T-helper 2 cell treated with Interferon-gamma antibody and Interleukin-4, amounts not matched to agents 5 μg/mL and 100 μg/mL, for 36 hours (primary cell): ENCODE data around the gene GAST.
"Not testable (repeated sequence)": the region's sequence is repeated elsewhere in the genome, so short reads cannot be mapped to it uniquely, and the experiment has no call there.

ENCODE experiments used
- DNase-seq: peaks from one replicate; pipeline ENCODE4 v3.0.0; 2021; ENCODE audit warnings: low spot score
- H3K27ac Mint-ChIP-seq: one replicate; pipeline ENCODE4 v1.8.0; 2021; ENCODE audit warnings: mild to moderate bottlenecking, mixed read lengths
- H3K27me3 Mint-ChIP-seq: one replicate; pipeline ENCODE4 v1.8.0; 2021; ENCODE audit warnings: low read depth, mixed read lengths
- H3K36me3 Mint-ChIP-seq: one replicate; pipeline ENCODE4 v1.8.0; 2021; ENCODE audit warnings: low read depth, mixed read lengths
- H3K4me1 Mint-ChIP-seq: one replicate; pipeline ENCODE4 v1.8.0; 2021; ENCODE audit warnings: low read depth, mixed read lengths
- H3K4me3 Mint-ChIP-seq: one replicate; pipeline ENCODE4 v1.8.0; 2022; ENCODE audit warnings: mild to moderate bottlenecking, moderate library complexity, mixed read lengths
- H3K9me3 Mint-ChIP-seq: one replicate; pipeline ENCODE4 v1.8.0; 2021; ENCODE audit warnings: mixed read lengths

Gene GAST

DNA sequence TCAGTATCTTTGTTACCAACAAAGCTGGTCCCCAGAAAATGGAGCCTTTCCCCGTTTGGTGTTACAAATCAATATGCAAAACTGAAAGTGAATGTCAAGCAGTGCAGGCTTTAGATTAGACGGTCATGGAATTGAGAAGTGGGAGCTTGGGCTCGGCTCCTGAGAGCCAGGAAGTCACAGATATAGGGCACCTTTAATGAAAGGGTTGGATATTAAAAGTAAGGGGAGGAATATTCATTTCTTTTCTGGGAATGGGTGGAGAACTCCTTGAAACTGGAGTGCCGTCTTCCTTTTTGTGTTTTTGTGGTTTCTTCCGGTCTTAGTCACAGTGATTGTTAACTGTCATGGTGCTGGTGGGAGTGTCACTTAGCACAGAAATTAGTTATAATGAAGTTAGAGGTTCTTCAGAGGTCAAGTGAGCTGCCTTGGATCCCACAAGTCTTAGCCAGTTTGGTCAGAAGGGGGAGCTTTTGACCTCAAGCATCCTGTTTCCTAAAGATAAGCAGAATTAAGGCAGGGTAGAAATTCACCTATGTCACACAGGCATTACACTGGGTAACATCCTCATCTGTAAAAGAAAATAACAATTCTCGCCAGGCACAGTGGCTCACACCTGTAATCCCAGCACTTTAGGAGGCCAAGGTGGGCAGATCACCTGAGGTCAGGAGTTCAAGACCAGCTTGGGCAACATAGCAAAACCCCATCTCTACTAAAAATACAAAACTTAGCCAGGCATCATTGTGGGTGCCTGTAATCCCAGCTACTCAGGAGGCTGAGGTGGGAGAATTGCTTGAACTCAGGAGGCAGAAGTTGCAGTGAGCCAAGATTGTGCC, 33.0 kb upstream of the GAST start:
- peaks cover 6% of the 10 kb centered on the region for H3K36me3 Mint-ChIP-seq
- H3K27me3 Mint-ChIP-seq, result no peaks in the 10 kb centered on the region
- H3K4me1 Mint-ChIP-seq, result peaks cover 50% of the 10 kb centered on the region
- peaks cover 10% of the 10 kb centered on the region for H3K9me3 Mint-ChIP-seq
- H3K4me3 Mint-ChIP-seq, result peak overlapping the region; percentile 84
- peak overlapping the region; percentile 97 for H3K27ac Mint-ChIP-seq
- peak; percentile 82 for DNase-seq

DNA sequence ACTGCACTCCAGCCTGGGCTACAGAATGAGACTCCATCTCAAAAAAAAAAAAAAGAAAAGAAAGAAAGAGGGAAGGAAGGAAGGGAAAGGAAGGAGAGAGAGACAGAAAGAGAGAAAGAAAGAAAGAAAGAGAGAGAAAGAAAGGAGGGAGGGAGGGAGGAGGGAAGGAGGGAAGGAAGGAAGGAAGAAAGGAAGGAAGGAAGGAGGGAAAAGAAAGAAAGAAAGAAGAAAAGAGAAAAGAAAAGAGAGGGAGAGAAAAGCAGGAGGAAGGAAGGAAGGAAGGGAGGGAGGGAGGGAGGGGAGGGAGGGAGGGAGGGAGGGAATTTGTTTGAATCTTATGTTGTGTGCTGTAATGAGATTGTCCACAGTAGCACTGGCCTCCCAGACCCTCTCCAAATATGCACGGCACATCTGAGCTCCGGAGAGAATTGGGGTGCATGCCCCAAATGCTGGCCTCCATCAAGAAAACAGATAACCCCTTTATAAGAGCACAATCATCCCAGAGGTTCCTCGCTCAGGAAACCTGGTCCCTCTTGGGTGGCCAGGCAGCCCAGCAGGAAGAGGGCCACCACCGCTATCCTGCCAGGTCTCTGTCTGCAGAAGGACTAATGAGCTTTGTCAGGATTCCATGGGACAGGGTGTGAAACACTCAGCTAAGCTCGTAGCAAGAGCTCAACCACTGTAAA, 32.2 kb upstream of the GAST start:
- Mint-ChIP-seq H3K36me3 (peaks cover 6% of the 10 kb centered on the region), H3K4me1 (peaks cover 51% of the 10 kb centered on the region), H3K27me3 (no peaks in the 10 kb centered on the region), H3K27ac (peak overlapping the region; percentile 97), H3K4me3 (peak overlapping the region; percentile 84), H3K9me3 (peaks cover 10% of the 10 kb centered on the region)
- no peak for DNase-seq

DNA sequence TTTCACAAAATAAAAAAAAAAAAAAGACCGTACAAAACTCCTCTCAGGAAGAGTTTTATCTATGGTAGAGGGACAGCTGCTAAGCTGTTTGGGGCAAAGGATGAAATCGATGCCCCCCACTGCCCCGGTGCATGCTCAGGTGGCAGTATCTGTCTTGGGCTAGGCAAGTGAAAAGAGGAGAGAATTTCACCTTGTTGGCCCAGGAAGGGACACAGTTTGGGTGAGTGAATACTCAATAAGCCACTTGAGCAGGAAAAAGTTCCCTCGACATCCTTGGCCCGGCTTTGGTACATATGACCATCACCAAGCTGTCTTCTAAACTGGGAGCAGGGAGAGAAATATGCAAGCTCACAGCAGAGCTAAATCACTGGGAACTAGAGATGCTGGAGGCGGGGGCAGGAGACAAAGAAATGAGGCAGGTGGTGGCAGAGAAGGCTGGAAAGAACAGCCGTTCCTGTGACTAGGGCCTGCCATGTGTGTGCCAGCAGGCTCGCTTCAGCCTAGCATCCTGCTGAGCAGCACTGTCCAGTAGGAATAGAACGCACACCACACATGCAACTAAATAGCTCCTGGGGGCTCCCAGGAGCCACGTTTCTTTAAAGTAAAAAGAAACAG, 31.6 kb upstream of the GAST start:
- Mint-ChIP-seq H3K27ac (peak overlapping the region; percentile 80), H3K9me3 (peaks cover 10% of the 10 kb centered on the region), H3K4me1 (peaks cover 51% of the 10 kb centered on the region), H3K36me3 (peaks cover 6% of the 10 kb centered on the region), H3K4me3 (no peak overlapping the region), H3K27me3 (no peaks in the 10 kb centered on the region)
- no peak for DNase-seq

DNA sequence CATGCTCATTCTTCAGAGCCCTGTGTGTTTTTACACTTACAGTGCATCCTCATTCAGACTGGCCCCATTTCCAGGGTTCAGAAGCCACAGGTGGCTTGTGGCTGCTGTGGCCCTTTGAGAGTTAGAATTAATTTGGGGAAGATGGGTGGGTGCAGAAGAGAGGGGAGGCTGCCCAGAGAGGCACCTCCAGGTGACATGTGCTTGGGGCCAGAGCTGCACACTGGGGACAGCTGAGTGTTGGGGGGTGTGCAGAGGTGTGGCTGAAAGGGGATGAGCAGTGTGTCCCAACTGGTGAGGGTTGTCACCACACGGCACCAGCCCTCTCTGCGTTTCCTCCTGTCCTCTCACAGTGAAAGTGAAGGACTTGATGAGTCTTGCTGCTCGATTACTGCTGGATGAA, 30.4 kb upstream of the GAST start:
- Mint-ChIP-seq H3K4me1 (peaks cover 43% of the 10 kb centered on the region), H3K9me3 (peaks cover 7% of the 10 kb centered on the region), H3K27me3 (no peaks in the 10 kb centered on the region), H3K27ac (peak overlapping the region; percentile 51), H3K36me3 (peaks cover 6% of the 10 kb centered on the region), H3K4me3 (no peak overlapping the region)
- no peak for DNase-seq

DNA sequence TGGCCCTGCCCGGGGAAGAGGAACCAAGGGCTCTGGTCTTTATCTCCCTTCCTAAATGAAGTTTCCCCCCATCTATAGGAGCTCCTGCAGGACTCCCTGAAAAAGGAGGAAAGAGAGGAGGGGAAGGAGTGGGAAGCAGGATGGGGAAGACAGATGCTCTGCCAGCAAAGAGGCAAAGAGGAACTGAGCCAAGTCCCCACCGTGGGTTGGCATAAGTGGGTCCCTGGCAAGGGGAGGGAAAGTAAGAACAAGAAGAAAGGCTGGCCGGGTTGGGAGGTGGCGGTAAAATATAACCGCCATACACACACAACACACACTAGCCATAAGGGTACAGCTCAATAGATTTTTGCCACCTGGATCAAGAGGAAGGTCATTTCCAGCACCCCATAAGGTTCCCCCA, 29.5 kb upstream of the GAST start:
- H3K27me3 Mint-ChIP-seq, result no peaks in the 10 kb centered on the region
- DNase-seq, result no peak
- H3K4me3 Mint-ChIP-seq, result no peak overlapping the region
- peaks cover 41% of the 10 kb centered on the region for H3K4me1 Mint-ChIP-seq
- H3K27ac Mint-ChIP-seq, result no peak overlapping the region
- H3K9me3 Mint-ChIP-seq, result peaks cover 7% of the 10 kb centered on the region
- H3K36me3 Mint-ChIP-seq, result peaks cover 6% of the 10 kb centered on the region

DNA sequence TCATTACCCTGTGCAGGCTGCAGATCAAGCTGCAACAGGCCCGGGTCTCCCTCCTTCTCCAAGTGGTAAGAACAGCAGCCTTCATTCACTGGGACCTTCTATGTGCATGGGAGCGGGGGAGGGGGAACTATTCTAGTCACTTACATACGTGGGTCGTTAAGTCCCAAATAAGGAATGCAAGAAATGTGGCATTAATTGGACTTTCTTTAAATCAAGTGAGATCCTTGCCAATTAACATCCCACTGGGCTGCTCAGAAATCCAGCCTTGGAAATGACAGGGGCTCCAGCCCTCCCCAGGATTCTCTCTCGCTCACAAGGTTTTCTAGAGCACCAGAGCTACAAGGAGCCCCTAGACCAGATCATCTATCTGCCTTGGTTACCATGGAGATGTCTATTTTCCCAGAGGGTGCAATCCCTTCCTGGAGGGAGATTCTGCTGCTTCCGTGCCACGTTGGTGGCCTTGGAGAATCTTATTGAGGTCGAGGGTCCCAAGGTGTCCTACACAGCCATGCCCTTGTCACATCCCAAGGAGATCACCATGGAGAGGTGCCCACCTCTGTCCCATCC, 28.6 kb upstream of the GAST start:
- Mint-ChIP-seq H3K36me3 (peaks cover 2% of the 10 kb centered on the region), H3K4me3 (no peak overlapping the region), H3K27me3 (no peaks in the 10 kb centered on the region), H3K9me3 (peaks cover 2% of the 10 kb centered on the region), H3K27ac (no peak overlapping the region), H3K4me1 (peaks cover 38% of the 10 kb centered on the region)
- no peak for DNase-seq

DNA sequence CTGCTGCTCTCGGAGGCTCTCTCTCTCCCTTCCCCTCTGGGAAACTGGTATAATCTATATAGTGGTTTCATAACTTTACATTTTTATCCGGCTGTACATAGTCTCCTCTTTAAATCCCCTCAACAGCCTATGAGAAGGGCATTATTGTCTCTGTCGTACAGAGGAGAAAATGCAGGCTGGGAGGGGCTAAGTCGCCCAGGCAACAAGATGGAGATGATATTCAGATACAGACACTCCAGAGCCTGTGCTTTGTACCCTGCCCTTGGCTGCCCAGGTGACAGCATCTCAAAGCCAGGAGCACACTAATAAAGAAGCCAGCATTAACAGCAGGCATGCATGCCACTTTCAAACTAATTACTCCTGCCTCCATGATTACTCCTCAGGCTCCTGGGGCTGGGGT, 28.1 kb upstream of the GAST start:
- Mint-ChIP-seq H3K27ac (no peak overlapping the region), H3K36me3 (no peaks in the 10 kb centered on the region), H3K4me1 (peaks cover 33% of the 10 kb centered on the region), H3K4me3 (no peak overlapping the region), H3K9me3 (no peaks in the 10 kb centered on the region), H3K27me3 (no peaks in the 10 kb centered on the region)
- no peak for DNase-seq

DNA sequence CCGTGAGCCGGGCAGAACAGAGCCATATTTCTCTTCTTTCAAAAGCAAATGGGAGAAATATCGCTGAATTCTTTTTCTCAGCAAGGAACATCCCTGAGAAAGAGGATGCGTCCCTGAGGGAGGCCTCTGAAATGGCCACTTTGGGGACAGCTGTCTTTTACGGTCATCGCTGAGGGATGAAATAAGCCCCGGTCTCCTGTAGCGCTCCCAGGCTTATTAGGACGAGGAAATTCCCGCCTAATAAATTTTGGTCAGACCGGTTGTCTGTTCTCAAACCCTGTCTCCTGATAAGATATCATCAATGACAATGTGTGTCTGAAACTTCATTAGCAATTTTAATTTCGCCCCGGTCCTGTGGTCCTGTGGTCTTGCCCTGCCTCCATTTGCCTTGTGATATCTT, 26.4 kb upstream of the GAST start:
- Mint-ChIP-seq H3K36me3 (peaks cover 16% of the 10 kb centered on the region), H3K4me1 (peaks cover 24% of the 10 kb centered on the region)
- H3K27ac Mint-ChIP-seq, result not testable (repeated sequence)

DNA sequence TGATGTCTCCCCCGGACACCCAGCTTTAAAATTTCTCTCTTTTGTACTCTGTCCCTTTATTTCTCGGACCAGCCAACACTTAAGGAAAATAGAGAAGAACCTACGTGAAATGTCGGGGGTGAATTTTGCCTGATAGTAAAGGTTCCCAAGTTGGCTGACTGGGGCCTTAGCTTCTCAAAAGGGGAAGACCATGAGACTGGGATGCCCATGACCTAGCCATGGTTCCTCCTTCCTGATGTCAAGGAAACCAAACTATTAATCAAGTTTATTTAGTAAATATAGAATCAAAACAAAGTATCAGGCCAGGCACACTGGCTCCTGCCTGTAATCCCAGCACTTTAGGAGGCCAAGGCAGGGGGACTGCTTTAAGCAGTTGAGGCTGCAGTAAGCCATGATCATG, 25.9 kb upstream of the GAST start:
- H3K27me3 Mint-ChIP-seq, result no peaks in the 10 kb centered on the region
- no peak overlapping the region for H3K4me3 Mint-ChIP-seq
- no peaks in the 10 kb centered on the region for H3K9me3 Mint-ChIP-seq
- DNase-seq, result no peak
- H3K27ac Mint-ChIP-seq, result no peak overlapping the region
- H3K4me1 Mint-ChIP-seq, result peaks cover 27% of the 10 kb centered on the region
- peaks cover 22% of the 10 kb centered on the region for H3K36me3 Mint-ChIP-seq

More for the DNA sequence above, 26.4 kb upstream of the GAST start:
- H3K4me3 Mint-ChIP-seq, DNase-seq, H3K27me3 Mint-ChIP-seq, H3K9me3 Mint-ChIP-seq: not testable (repeated sequence)

DNA sequence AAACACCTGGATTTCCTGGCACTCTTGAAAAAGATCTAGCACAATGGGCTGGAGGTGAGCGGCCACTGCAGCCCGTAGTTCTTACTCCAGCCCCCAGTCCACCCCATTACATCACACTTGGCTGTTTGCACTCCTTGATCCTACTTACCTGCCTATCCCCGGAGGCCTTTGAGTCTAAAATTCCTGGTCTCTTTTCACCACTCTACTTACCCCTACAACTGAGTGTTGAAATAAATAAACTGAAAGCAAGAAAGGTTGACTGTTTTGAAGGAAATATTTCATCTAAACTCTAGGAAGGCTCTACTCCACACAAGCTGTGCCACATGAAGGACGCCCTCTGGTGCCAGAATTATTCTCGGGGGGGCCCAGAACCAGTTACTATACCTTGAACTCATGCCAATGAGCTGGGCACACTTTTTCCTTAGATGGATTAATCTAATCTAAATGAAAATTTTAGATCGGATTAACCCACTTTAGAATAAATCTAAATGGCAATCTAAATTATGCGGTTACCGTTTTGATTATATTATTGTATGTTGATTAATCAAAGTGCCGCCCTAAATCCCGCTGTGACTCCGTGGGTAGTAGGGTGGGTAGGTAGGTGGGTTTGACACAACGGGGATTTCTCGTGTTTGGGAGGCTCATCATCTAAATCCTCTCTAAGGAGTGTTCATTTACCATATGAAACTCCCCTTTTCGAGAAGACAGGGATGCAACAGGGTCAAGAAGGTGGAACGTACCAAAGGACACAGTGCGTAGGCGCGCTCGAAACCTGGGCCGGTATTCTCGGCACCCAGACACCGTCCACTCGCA, 24.1 kb upstream of the GAST start:
- Mint-ChIP-seq H3K4me1 (peaks cover 29% of the 10 kb centered on the region), H3K27ac (peak overlapping the region; percentile 98), H3K9me3 (no peaks in the 10 kb centered on the region), H3K36me3 (peaks cover 38% of the 10 kb centered on the region), H3K27me3 (no peaks in the 10 kb centered on the region), H3K4me3 (peak overlapping the region; percentile 95)
- peak; percentile 49 for DNase-seq

DNA sequence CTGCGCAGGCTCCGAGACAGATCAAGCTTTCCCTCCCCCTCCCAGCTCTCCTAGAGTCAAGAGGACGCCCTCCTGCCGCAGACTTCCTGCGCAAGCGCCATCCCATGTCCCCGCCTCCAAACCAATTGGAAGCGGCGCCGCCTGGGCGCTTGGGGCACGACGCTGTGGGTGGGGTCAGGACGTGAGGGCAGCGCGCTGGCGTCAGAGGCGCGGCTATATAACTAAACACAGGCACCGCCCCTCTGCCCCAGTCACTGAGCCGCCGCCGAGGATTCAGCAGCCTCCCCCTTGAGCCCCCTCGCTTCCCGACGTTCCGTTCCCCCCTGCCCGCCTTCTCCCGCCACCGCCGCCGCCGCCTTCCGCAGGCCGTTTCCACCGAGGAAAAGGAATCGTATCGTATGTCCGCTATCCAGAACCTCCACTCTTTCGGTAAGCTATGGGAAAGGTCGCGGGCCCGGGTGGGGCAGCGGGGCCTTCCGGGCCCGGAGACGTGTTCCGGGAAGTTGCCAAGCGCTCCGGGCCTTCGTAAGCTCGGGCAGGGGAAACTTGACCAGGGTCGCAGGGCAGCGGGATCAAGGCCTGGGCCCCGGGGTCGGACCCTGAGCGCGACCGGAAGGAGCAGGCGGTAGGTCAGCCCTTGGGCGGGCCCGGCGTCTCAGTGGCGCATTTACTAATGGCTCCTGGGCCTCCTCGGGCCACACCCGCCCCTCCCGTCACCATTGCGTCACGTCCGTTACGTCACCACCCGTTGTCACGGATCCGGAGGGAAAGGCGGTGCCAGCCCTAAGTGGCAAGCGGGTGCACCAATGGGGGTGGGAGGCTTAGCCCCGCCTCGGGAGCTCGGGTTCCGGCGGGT, 23.3 kb upstream of the GAST start, which contains the start of gene EIF1:
EIF1 (plus strand) TSS at position 245 of the 856 bp plus-strand sequence; CDS start at position 399, 154 bp downstream.
- H3K27me3 Mint-ChIP-seq, result no peaks in the 10 kb centered on the region
- peak; percentile 100 for DNase-seq
- peaks cover 43% of the 10 kb centered on the region for H3K36me3 Mint-ChIP-seq
- no peaks in the 10 kb centered on the region for H3K9me3 Mint-ChIP-seq
- H3K4me3 Mint-ChIP-seq, result peak within 1 kb of the TSS; percentile 95
- H3K4me1 Mint-ChIP-seq, result peaks cover 26% of the 10 kb centered on the region
- H3K27ac Mint-ChIP-seq, result peak within 1 kb of the TSS; percentile 98

DNA sequence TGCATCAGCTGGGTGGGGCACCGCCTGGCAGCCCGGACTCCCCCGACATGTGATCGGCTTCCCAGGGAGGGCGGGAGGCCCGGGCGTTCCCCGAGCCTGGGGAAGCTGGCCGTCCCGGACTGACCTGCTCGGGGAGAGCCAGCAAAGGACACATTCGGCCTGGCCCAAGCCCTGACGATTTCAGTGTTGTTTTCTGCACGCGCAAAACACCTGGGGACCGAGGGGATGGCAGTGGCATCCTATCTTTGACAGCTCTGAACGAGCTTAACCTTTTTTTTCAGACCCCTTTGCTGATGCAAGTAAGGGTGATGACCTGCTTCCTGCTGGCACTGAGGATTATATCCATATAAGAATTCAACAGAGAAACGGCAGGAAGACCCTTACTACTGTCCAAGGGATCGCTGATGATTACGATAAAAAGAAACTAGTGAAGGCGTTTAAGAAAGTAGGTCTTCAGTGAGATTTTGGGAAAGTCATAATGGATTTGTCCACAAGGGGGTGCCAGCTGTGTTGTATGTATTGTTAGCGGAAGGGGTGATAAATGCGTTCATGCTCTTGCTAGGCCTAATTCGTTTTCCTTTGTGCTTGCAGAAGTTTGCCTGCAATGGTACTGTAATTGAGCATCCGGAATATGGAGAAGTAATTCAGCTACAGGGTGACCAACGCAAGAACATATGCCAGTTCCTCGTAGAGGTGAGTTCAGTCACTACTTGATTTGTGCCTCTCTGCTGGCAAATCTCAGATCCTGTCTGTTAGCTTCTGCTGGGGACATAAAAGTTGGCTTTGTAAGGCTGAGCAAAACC, 22.4 kb upstream of the GAST start:
- H3K4me3 Mint-ChIP-seq, result peak overlapping the region; percentile 95
- H3K36me3 Mint-ChIP-seq, result peaks cover 48% of the 10 kb centered on the region
- peaks cover 22% of the 10 kb centered on the region for H3K4me1 Mint-ChIP-seq
- no peaks in the 10 kb centered on the region for H3K9me3 Mint-ChIP-seq
- H3K27ac Mint-ChIP-seq, result peak overlapping the region; percentile 98
- H3K27me3 Mint-ChIP-seq, result no peaks in the 10 kb centered on the region
- DNase-seq, result peak; percentile 47
